Measurements from ENCODE around the gene CDK1. TPM values are rescaled to one million over a fixed set of nuclear protein-coding genes. Genes with fewer than 3 reads are reported as not detected.

The CDK1 gene
- total RNA-seq, 1 donor from 2014 or later = 6.6 TPM

GRCh38 chr10:60778971-60779796 is 906 bp downstream of the CDK1 start:
- Mint-ChIP-seq H3K9me3 (ENCODE audit: unreplicated experiment) (no peaks in the 10 kb centered on the region), H3K36me3 (ENCODE audit: low read depth, unreplicated experiment) (no peaks in the 10 kb centered on the region), H3K27me3 (ENCODE audit: low read depth, unreplicated experiment) (no peaks in the 10 kb centered on the region), H3K27ac (ENCODE audit: unreplicated experiment) (no peak overlapping the region), H3K4me3 (ENCODE audit: unreplicated experiment) (peak overlapping the region; percentile 95), H3K4me1 (ENCODE audit: low read depth, unreplicated experiment) (peaks cover 9% of the 10 kb centered on the region)
- Histone ChIP-seq H3K9me3 (ENCODE audit: insufficient read depth, low read depth, low read length) (no peaks in the 10 kb centered on the region), H3K4me3 (ENCODE audit: insufficient read depth, low read depth, low read length) (peak overlapping the region; percentile 84), H3K4me2 (ENCODE audit: low read length) (peak overlapping the region; percentile 84), H3K27ac (ENCODE audit: low read depth, low read length) (peak overlapping the region; percentile 78), H3K27me3 (ENCODE audit: insufficient read depth, low read length) (no peaks in the 10 kb centered on the region), H4K20me1 (ENCODE audit: insufficient read depth, low read length) (no peaks in the 10 kb centered on the region), H2AFZ (ENCODE audit: low read depth, low read length) (no peak overlapping the region), H3K4me1 (ENCODE audit: insufficient read depth, low read length) (peaks cover 5% of the 10 kb centered on the region), H3K36me3 (ENCODE audit: insufficient read depth, low read length) (peaks cover 4% of the 10 kb centered on the region), H3K79me2 (ENCODE audit: insufficient read depth, low read length) (peaks cover 59% of the 10 kb centered on the region), H3K9ac (ENCODE audit: low read length) (peak overlapping the region; percentile 90)
- TF ChIP-seq, protein P1, sequence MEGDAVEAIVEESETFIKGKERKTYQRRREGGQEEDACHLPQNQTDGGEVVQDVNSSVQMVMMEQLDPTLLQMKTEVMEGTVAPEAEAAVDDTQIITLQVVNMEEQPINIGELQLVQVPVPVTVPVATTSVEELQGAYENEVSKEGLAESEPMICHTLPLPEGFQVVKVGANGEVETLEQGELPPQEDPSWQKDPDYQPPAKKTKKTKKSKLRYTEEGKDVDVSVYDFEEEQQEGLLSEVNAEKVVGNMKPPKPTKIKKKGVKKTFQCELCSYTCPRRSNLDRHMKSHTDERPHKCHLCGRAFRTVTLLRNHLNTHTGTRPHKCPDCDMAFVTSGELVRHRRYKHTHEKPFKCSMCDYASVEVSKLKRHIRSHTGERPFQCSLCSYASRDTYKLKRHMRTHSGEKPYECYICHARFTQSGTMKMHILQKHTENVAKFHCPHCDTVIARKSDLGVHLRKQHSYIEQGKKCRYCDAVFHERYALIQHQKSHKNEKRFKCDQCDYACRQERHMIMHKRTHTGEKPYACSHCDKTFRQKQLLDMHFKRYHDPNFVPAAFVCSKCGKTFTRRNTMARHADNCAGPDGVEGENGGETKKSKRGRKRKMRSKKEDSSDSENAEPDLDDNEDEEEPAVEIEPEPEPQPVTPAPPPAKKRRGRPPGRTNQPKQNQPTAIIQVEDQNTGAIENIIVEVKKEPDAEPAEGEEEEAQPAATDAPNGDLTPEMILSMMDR (IDR thresholded peaks at IDR 0.05; ENCODE audit: insufficient read depth, low read depth, low read length) = no peak
- TF ChIP-seq EZH2 (IDR thresholded peaks at IDR 0.05; ENCODE audit: insufficient read depth, low read length) = no peak
- DNase-seq (ENCODE audit: low read depth) (no peak), FAIRE-seq (no peak)

GRCh38 chr10:60781661-60782060 is 3.4 kb downstream of the CDK1 start:
- Histone ChIP-seq H3K27ac (ENCODE audit: low read depth, low read length) (no peak overlapping the region), H3K27me3 (ENCODE audit: insufficient read depth, low read length) (no peaks in the 10 kb centered on the region), H3K4me1 (ENCODE audit: insufficient read depth, low read length) (peaks cover 5% of the 10 kb centered on the region), H3K4me3 (ENCODE audit: insufficient read depth, low read depth, low read length) (no peak overlapping the region), H3K9ac (ENCODE audit: low read length) (no peak overlapping the region), H2AFZ (ENCODE audit: low read depth, low read length) (peak overlapping the region; percentile 6), H4K20me1 (ENCODE audit: insufficient read depth, low read length) (no peaks in the 10 kb centered on the region), H3K79me2 (ENCODE audit: insufficient read depth, low read length) (peaks cover 84% of the 10 kb centered on the region), H3K36me3 (ENCODE audit: insufficient read depth, low read length) (peaks cover 7% of the 10 kb centered on the region), H3K4me2 (ENCODE audit: low read length) (peak overlapping the region; percentile 56), H3K9me3 (ENCODE audit: insufficient read depth, low read depth, low read length) (no peaks in the 10 kb centered on the region)
- H3K27me3 Mint-ChIP-seq (ENCODE audit: low read depth, unreplicated experiment) = no peaks in the 10 kb centered on the region
- no peak overlapping the region for H3K4me3 Mint-ChIP-seq (ENCODE audit: unreplicated experiment)
- H3K9me3 Mint-ChIP-seq (ENCODE audit: unreplicated experiment) = no peaks in the 10 kb centered on the region
- TF ChIP-seq, protein P1 (IDR thresholded peaks at IDR 0.05; ENCODE audit: insufficient read depth, low read depth, low read length) = no peak
- no peak for TF ChIP-seq EZH2 (IDR thresholded peaks at IDR 0.05; ENCODE audit: insufficient read depth, low read length)
- no peaks in the 10 kb centered on the region for H3K36me3 Mint-ChIP-seq (ENCODE audit: low read depth, unreplicated experiment)
- H3K4me1 Mint-ChIP-seq (ENCODE audit: low read depth, unreplicated experiment) = peaks cover 9% of the 10 kb centered on the region
- FAIRE-seq (no peak), DNase-seq (ENCODE audit: low read depth) (no peak)
- no peak overlapping the region for H3K27ac Mint-ChIP-seq (ENCODE audit: unreplicated experiment)

GRCh38 chr10:60784641-60785040 is 6.4 kb downstream of the CDK1 start:
- no peak for TF ChIP-seq EZH2 (IDR thresholded peaks at IDR 0.05; ENCODE audit: insufficient read depth, low read length)
- TF ChIP-seq, protein P1 (IDR thresholded peaks at IDR 0.05; ENCODE audit: insufficient read depth, low read depth, low read length) = no peak
- Histone ChIP-seq H4K20me1 (ENCODE audit: insufficient read depth, low read length) (no peaks in the 10 kb centered on the region), H3K36me3 (ENCODE audit: insufficient read depth, low read length) (peaks cover 11% of the 10 kb centered on the region), H3K79me2 (ENCODE audit: insufficient read depth, low read length) (peaks cover 100% of the 10 kb centered on the region), H3K4me2 (ENCODE audit: low read length) (no peak overlapping the region), H3K4me3 (ENCODE audit: insufficient read depth, low read depth, low read length) (no peak overlapping the region), H3K9ac (ENCODE audit: low read length) (no peak overlapping the region), H3K4me1 (ENCODE audit: insufficient read depth, low read length) (peaks cover 4% of the 10 kb centered on the region), H3K9me3 (ENCODE audit: insufficient read depth, low read depth, low read length) (no peaks in the 10 kb centered on the region), H3K27me3 (ENCODE audit: insufficient read depth, low read length) (no peaks in the 10 kb centered on the region), H3K27ac (ENCODE audit: low read depth, low read length) (no peak overlapping the region), H2AFZ (ENCODE audit: low read depth, low read length) (no peak overlapping the region)
- no peaks in the 10 kb centered on the region for H3K9me3 Mint-ChIP-seq (ENCODE audit: unreplicated experiment)
- H3K4me1 Mint-ChIP-seq (ENCODE audit: low read depth, unreplicated experiment) = peaks cover 9% of the 10 kb centered on the region
- no peaks in the 10 kb centered on the region for H3K27me3 Mint-ChIP-seq (ENCODE audit: low read depth, unreplicated experiment)
- H3K36me3 Mint-ChIP-seq (ENCODE audit: low read depth, unreplicated experiment) = no peaks in the 10 kb centered on the region
- FAIRE-seq = no peak
- DNase-seq (ENCODE audit: low read depth) = no peak
- no peak overlapping the region for H3K27ac Mint-ChIP-seq (ENCODE audit: unreplicated experiment)
- H3K4me3 Mint-ChIP-seq (ENCODE audit: unreplicated experiment) = no peak overlapping the region

Data from astrocyte (in vitro differentiated cells and primary cell).